Measurements from ENCODE around the gene HS3ST1.

DNA sequence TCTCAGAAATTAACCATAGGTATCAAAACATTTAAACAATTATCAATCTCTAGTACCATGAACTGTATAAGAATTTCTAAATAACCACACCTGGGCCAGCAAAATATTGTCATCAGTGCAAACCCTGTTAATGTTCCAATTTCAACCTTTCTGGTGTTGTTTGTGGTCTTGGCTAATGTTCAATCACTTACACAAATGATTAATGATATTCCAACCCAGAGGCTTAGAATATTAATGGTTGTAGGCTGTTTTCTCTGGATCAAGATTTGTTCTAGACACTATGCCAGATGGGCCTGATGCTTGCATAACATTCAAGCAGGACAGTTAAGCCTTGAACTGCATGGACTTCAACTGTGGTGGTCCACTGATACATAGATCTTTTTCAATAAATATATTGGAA, 69.1 kb downstream of the HS3ST1 start:
- TF ChIP-seq, protein P1, sequence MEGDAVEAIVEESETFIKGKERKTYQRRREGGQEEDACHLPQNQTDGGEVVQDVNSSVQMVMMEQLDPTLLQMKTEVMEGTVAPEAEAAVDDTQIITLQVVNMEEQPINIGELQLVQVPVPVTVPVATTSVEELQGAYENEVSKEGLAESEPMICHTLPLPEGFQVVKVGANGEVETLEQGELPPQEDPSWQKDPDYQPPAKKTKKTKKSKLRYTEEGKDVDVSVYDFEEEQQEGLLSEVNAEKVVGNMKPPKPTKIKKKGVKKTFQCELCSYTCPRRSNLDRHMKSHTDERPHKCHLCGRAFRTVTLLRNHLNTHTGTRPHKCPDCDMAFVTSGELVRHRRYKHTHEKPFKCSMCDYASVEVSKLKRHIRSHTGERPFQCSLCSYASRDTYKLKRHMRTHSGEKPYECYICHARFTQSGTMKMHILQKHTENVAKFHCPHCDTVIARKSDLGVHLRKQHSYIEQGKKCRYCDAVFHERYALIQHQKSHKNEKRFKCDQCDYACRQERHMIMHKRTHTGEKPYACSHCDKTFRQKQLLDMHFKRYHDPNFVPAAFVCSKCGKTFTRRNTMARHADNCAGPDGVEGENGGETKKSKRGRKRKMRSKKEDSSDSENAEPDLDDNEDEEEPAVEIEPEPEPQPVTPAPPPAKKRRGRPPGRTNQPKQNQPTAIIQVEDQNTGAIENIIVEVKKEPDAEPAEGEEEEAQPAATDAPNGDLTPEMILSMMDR (IDR thresholded peaks at IDR 0.05): no peak
- TF ChIP-seq POLR2A (IDR thresholded peaks at IDR 0.05): no peak
